WTC11 (cell line): ENCODE measurements around the gene HMMR. TPM values are rescaled to one million over a fixed set of nuclear protein-coding genes. Genes with fewer than 3 reads are reported as not detected.

Source experiments
- ATAC-seq: fragments of 200-7000 bp; cut with Tn5 transposase; 2 replicates; pipeline ENCODE4 v1.10.0; 2021; ENCODE audit warnings: mild to moderate bottlenecking, moderate library complexity
- CTCF ChIA-PET: fragments of 300-600 bp; sonication (Branson Sonifier 250); formaldehyde crosslinking; loops from one replicate; lab custom pipeline; 2021; ENCODE audit warnings: antibody characterized with exemption; lab: Charles Lee
- POLR2A ChIA-PET: fragments of 350-600 bp; sonication (Branson Sonifier 250); formaldehyde crosslinking; loops from one replicate; lab custom pipeline; 2021; ENCODE audit warnings: antibody characterized with exemption; lab: Charles Lee
- DNase-seq: peaks from one replicate; pipeline ENCODE4 v3.0.0; 2021; ENCODE audit warnings: low spot score
- H3K27ac Mint-ChIP-seq: 2 replicates; pipeline ENCODE4 v1.8.0; 2021; ENCODE audit warnings: mixed read lengths
- H3K27me3 Mint-ChIP-seq: 2 replicates; pipeline ENCODE4 v1.8.0; 2021; ENCODE audit warnings: low read depth, mild to moderate bottlenecking, moderate library complexity, mixed read lengths
- H3K36me3 Mint-ChIP-seq: 2 replicates; pipeline ENCODE4 v1.8.0; 2021; ENCODE audit warnings: mixed read lengths
- H3K4me1 Mint-ChIP-seq: 2 replicates; pipeline ENCODE4 v1.8.0; 2022; ENCODE audit warnings: mixed read lengths
- H3K4me3 Mint-ChIP-seq: 2 replicates; pipeline ENCODE4 v1.8.0; 2021; ENCODE audit warnings: mild to moderate bottlenecking, moderate library complexity, mixed read lengths
- H3K9me3 Mint-ChIP-seq: 2 replicates; pipeline ENCODE4 v1.8.0; 2021; ENCODE audit warnings: mixed read lengths
- ATF1 ChIP-seq: sonication (generic); formaldehyde crosslinking; IDR thresholded peaks from 2 replicates; pipeline ENCODE4 v1.8.1; 2023; ENCODE audit warnings: mild to moderate bottlenecking, moderate library complexity, missing genetic modification reagents
- ESRRA ChIP-seq: sonication (generic); formaldehyde crosslinking; IDR thresholded peaks from 2 replicates; pipeline ENCODE4 v1.8.1; 2022; ENCODE audit warnings: mild to moderate bottlenecking, missing genetic modification reagents, borderline replicate concordance
- FOXK1 ChIP-seq: sonication (generic); formaldehyde crosslinking; IDR thresholded peaks from 2 replicates; pipeline ENCODE4 v1.8.0; 2022; ENCODE audit warnings: mild to moderate bottlenecking, moderate library complexity, missing genetic modification reagents
- GRHL2 ChIP-seq: fragments of 250-450 bp; sonication (Bioruptor Pico); IDR thresholded peaks from 2 replicates; pipeline ENCODE4 v1.8.0; 2022; ENCODE audit warnings: mild to moderate bottlenecking, moderate library complexity; ENCODE audit not compliant: insufficient replicate concordance, severe bottlenecking
- IRF1 ChIP-seq: sonication (generic); formaldehyde crosslinking; IDR thresholded peaks from 2 replicates; pipeline ENCODE4 v1.8.0; 2023; ENCODE audit warnings: missing genetic modification reagents
- JUN ChIP-seq: sonication (generic); formaldehyde crosslinking; IDR thresholded peaks from 2 replicates; pipeline ENCODE4 v1.8.0; 2023; ENCODE audit warnings: mild to moderate bottlenecking, missing genetic modification reagents
- NR1H2 ChIP-seq: sonication (generic); formaldehyde crosslinking; IDR thresholded peaks from 2 replicates; pipeline ENCODE4 v1.9.0; 2021; ENCODE audit warnings: mild to moderate bottlenecking, moderate library complexity, missing genetic modification reagents
- NR2C2 ChIP-seq: sonication (generic); formaldehyde crosslinking; IDR thresholded peaks from 2 replicates; pipeline ENCODE4 v1.8.0; 2022; ENCODE audit warnings: mild to moderate bottlenecking, missing genetic modification reagents
- RELA ChIP-seq: sonication (generic); formaldehyde crosslinking; IDR thresholded peaks from 2 replicates; pipeline ENCODE4 v1.8.1; 2022; ENCODE audit warnings: missing genetic modification reagents, mild to moderate bottlenecking, borderline replicate concordance
- SMAD4 ChIP-seq: sonication (generic); formaldehyde crosslinking; IDR thresholded peaks from 2 replicates; pipeline ENCODE4 v1.8.0; 2022; ENCODE audit warnings: mild to moderate bottlenecking, missing genetic modification reagents
- TEAD1 ChIP-seq: sonication (generic); formaldehyde crosslinking; IDR thresholded peaks from 2 replicates; pipeline ENCODE4 v1.8.0; 2022; ENCODE audit warnings: mild to moderate bottlenecking, missing genetic modification reagents
- ZNF281 ChIP-seq: sonication (generic); formaldehyde crosslinking; IDR thresholded peaks from 2 replicates; pipeline ENCODE4 v1.8.0; 2023; ENCODE audit warnings: mild to moderate bottlenecking, missing genetic modification reagents
- total RNA-seq: library from RNA; stranded (reverse); gene quantifications from 3 replicates; pipeline ENCODE4 v1.2.3, GENCODE V29; 2021
- TF ChIP-seq, protein P1 (sequence below): fragments of 250-450 bp; sonication (Bioruptor Pico); IDR thresholded peaks from 2 replicates; pipeline ENCODE4 v1.8.0; 2021; ENCODE audit warnings: mild to moderate bottlenecking
- TF ChIP-seq, protein P2 (sequence below): fragments of 250-450 bp; sonication (Bioruptor Pico); IDR thresholded peaks from 2 replicates; pipeline ENCODE4 v1.9.0; 2021; ENCODE audit warnings: mild to moderate bottlenecking, borderline replicate concordance
- TF ChIP-seq, protein P3 (sequence below): sonication (generic); formaldehyde crosslinking; IDR thresholded peaks from 2 replicates; pipeline ENCODE4 v1.8.0; 2022; ENCODE audit warnings: mild to moderate bottlenecking, missing genetic modification reagents
- TF ChIP-seq, protein P4 (sequence below): sonication (generic); formaldehyde crosslinking; IDR thresholded peaks from 2 replicates; pipeline ENCODE4 v1.8.1; 2023; ENCODE audit warnings: mild to moderate bottlenecking, moderate library complexity, missing genetic modification reagents
- TF ChIP-seq, protein P5 (sequence below): sonication (generic); formaldehyde crosslinking; IDR thresholded peaks from 2 replicates; pipeline ENCODE4 v1.8.1; 2022; ENCODE audit warnings: low read depth, missing genetic modification reagents, borderline replicate concordance

HMMR gene
- total RNA-seq, 1 experiment from 2014 or later = 78.5 TPM

DNA sequence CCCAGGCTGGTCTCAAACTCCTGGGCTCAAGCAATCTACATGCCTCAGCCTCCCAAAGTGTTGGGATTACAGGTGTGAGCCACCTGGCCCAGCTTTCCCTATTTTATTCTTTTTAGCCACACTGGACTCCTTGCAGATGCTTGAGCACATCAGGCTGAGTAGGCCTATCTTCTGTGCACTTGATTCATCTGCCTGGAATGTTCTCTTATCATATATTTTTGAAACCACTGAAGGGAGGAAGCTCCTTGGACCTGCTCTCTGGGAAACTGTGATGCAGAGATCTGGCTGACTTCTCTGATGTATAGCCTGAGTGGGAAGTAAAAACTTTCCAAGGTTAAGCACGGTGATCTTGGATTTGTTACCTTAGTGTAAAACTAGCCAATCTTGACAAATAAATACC, 38.5 kb downstream of the HMMR start:
- Mint-ChIP-seq H3K4me1 (peaks cover 10% of the 10 kb centered on the region), H3K4me3 (no peak overlapping the region), H3K36me3 (no peaks in the 10 kb centered on the region; the same call in 1 of the 2 replicates), H3K9me3 (0 out of 2 replicates have a peak, but pooled peaks cover 4% of the 10 kb centered on the region), H3K27me3 (no peaks in the 10 kb centered on the region), H3K27ac (no peak overlapping the region)
- no peak for DNase-seq
- no peak for TF ChIP-seq IRF1 (CRISPR knock-in tag)
- TF ChIP-seq NR1H2 (CRISPR knock-in tag) = no peak
- TF ChIP-seq ATF1 (CRISPR knock-in tag) = no peak
- TF ChIP-seq ZNF281 (CRISPR knock-in tag) = no peak
- TF ChIP-seq ESRRA (CRISPR knock-in tag) = no peak
- TF ChIP-seq JUN (CRISPR knock-in tag) = no peak
- TF ChIP-seq, protein P1, sequence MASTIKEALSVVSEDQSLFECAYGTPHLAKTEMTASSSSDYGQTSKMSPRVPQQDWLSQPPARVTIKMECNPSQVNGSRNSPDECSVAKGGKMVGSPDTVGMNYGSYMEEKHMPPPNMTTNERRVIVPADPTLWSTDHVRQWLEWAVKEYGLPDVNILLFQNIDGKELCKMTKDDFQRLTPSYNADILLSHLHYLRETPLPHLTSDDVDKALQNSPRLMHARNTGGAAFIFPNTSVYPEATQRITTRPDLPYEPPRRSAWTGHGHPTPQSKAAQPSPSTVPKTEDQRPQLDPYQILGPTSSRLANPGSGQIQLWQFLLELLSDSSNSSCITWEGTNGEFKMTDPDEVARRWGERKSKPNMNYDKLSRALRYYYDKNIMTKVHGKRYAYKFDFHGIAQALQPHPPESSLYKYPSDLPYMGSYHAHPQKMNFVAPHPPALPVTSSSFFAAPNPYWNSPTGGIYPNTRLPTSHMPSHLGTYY (CRISPR knock-in tag) = no peak
- CTCF ChIA-PET = interaction anchor here (1.0 kb wide), 1 partner anchor 10 kb away, joined by 7 read pairs; no protein-coding TSS in a partner anchor
- POLR2A ChIA-PET = interaction anchor here (1.3 kb wide), 1 partner anchor 38 kb away, joined by 3 read pairs; the partner anchor contains the start of gene HMMR
- no peak for ATAC-seq

- TF ChIP-seq NR2C2 (CRISPR knock-in tag) (no peak), RELA (CRISPR knock-in tag) (no peak), FOXK1 (no peak), SMAD4 (CRISPR knock-in tag) (no peak), TEAD1 (CRISPR knock-in tag) (no peak), GRHL2 (CRISPR knock-in tag) (no peak)
- TF ChIP-seq, protein P2, sequence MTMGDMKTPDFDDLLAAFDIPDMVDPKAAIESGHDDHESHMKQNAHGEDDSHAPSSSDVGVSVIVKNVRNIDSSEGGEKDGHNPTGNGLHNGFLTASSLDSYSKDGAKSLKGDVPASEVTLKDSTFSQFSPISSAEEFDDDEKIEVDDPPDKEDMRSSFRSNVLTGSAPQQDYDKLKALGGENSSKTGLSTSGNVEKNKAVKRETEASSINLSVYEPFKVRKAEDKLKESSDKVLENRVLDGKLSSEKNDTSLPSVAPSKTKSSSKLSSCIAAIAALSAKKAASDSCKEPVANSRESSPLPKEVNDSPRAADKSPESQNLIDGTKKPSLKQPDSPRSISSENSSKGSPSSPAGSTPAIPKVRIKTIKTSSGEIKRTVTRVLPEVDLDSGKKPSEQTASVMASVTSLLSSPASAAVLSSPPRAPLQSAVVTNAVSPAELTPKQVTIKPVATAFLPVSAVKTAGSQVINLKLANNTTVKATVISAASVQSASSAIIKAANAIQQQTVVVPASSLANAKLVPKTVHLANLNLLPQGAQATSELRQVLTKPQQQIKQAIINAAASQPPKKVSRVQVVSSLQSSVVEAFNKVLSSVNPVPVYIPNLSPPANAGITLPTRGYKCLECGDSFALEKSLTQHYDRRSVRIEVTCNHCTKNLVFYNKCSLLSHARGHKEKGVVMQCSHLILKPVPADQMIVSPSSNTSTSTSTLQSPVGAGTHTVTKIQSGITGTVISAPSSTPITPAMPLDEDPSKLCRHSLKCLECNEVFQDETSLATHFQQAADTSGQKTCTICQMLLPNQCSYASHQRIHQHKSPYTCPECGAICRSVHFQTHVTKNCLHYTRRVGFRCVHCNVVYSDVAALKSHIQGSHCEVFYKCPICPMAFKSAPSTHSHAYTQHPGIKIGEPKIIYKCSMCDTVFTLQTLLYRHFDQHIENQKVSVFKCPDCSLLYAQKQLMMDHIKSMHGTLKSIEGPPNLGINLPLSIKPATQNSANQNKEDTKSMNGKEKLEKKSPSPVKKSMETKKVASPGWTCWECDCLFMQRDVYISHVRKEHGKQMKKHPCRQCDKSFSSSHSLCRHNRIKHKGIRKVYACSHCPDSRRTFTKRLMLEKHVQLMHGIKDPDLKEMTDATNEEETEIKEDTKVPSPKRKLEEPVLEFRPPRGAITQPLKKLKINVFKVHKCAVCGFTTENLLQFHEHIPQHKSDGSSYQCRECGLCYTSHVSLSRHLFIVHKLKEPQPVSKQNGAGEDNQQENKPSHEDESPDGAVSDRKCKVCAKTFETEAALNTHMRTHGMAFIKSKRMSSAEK (CRISPR knock-in tag) = no peak
- TF ChIP-seq, protein P3, sequence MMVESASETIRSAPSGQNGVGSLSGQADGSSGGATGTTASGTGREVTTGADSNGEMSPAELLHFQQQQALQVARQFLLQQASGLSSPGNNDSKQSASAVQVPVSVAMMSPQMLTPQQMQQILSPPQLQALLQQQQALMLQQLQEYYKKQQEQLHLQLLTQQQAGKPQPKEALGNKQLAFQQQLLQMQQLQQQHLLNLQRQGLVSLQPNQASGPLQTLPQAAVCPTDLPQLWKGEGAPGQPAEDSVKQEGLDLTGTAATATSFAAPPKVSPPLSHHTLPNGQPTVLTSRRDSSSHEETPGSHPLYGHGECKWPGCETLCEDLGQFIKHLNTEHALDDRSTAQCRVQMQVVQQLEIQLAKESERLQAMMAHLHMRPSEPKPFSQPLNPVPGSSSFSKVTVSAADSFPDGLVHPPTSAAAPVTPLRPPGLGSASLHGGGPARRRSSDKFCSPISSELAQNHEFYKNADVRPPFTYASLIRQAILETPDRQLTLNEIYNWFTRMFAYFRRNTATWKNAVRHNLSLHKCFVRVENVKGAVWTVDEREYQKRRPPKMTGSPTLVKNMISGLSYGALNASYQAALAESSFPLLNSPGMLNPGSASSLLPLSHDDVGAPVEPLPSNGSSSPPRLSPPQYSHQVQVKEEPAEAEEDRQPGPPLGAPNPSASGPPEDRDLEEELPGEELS (CRISPR knock-in tag) = no peak
- TF ChIP-seq, protein P4, sequence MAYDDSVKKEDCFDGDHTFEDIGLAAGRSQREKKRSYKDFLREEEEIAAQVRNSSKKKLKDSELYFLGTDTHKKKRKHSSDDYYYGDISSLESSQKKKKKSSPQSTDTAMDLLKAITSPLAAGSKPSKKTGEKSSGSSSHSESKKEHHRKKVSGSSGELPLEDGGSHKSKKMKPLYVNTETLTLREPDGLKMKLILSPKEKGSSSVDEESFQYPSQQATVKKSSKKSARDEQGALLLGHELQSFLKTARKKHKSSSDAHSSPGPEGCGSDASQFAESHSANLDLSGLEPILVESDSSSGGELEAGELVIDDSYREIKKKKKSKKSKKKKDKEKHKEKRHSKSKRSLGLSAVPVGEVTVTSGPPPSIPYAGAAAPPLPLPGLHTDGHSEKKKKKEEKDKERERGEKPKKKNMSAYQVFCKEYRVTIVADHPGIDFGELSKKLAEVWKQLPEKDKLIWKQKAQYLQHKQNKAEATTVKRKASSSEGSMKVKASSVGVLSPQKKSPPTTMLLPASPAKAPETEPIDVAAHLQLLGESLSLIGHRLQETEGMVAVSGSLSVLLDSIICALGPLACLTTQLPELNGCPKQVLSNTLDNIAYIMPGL = no peak
- TF ChIP-seq, protein P5, sequence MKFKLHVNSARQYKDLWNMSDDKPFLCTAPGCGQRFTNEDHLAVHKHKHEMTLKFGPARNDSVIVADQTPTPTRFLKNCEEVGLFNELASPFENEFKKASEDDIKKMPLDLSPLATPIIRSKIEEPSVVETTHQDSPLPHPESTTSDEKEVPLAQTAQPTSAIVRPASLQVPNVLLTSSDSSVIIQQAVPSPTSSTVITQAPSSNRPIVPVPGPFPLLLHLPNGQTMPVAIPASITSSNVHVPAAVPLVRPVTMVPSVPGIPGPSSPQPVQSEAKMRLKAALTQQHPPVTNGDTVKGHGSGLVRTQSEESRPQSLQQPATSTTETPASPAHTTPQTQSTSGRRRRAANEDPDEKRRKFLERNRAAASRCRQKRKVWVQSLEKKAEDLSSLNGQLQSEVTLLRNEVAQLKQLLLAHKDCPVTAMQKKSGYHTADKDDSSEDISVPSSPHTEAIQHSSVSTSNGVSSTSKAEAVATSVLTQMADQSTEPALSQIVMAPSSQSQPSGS (CRISPR knock-in tag) = no peak
- H3K27ac Mint-ChIP-seq = peak overlapping the region; percentile 98
- POLR2A ChIA-PET = interaction anchor here (0.8 to 4.7 kb wide), 4 partner anchors 14 to 65 kb away, joined by 3 to 77 read pairs (median 4); partner anchors contain the start of genes CCNG1, HMMR and NUDCD2
- no peaks in the 10 kb centered on the region for H3K27me3 Mint-ChIP-seq
- peaks cover 25% of the 10 kb centered on the region for H3K4me1 Mint-ChIP-seq
- DNase-seq = no peak
- H3K36me3 Mint-ChIP-seq = peaks cover 4% of the 10 kb centered on the region; the same call in 1 of the 2 replicates
- H3K9me3 Mint-ChIP-seq = no peaks in the 10 kb centered on the region
- CTCF ChIA-PET = interaction anchor here (0.6 to 2.1 kb wide), 4 partner anchors 13 to 62 kb away, joined by 3 to 18 read pairs (median 5); partner anchors contain the start of genes HMMR and NUDCD2
- no peak for ATAC-seq
- peak overlapping the region; percentile 97 for H3K4me3 Mint-ChIP-seq
Measured at GRCh38 chr5:163502521-163502920, 42.1 kb downstream of the HMMR start.
